ENCODE results near the gene CRACDL. TPM values are rescaled to one million over a fixed set of nuclear protein-coding genes. Genes with fewer than 3 reads are reported as not detected.

Gene CRACDL
- polyA plus RNA-seq, 1 of the 3 experiments (the other 2 are of a cell fraction), result not detected

GRCh38 chr2:98787700-98788099 lies 148.3 kb downstream of the CRACDL start:
- ChIA-PET CTCF (no interaction called here), POLR2A (no interaction called here)
- H3K36me3 ChIP-seq (replicated peaks in 1 of 2; ENCODE audit: control insufficient read depth in 1 of 2, insufficient read depth in 2 of 2, low read length in 1 of 2), result no peaks in the 10 kb centered on the region
- H2AFZ ChIP-seq (ENCODE audit: low read depth), result no peak overlapping the region
- no peak overlapping the region for H3K9ac ChIP-seq
- DNase-seq, result no peak
- no peaks in the 10 kb centered on the region for H3K9me3 ChIP-seq
- no peak overlapping the region for H3K4me2 ChIP-seq
- H3K27me3 ChIP-seq (ENCODE audit: insufficient read depth), result no peaks in the 10 kb centered on the region
- H4K20me1 ChIP-seq (ENCODE audit: insufficient read depth), result no peaks in the 10 kb centered on the region
- 58% methylated on average over 5 of the region's 8 CpGs for WGBS (ENCODE audit: low lambda C conversion rate)
- no peaks in the 10 kb centered on the region for H3K9me2 ChIP-seq
- H3K4me1 ChIP-seq (ENCODE audit: control insufficient read depth in 1 of 2, insufficient read depth in 2 of 2, low read depth in 1 of 2, low read length in 1 of 2), result no peaks in the 10 kb centered on the region; a peak in 1 of 4 replicates
- TF ChIP-seq JUND (IDR thresholded peaks at IDR 0.05) (no peak), REST (IDR thresholded peaks at IDR 0.05; ENCODE audit: low read depth, low read length) (no peak), NFIC (IDR thresholded peaks at IDR 0.05; ENCODE audit: borderline replicate concordance) (no peak), TAF1 (IDR thresholded peaks at IDR 0.05; ENCODE audit: borderline replicate concordance, low read depth, low read length) (no peak), RXRA (IDR thresholded peaks at IDR 0.05; ENCODE audit: borderline replicate concordance, low read depth) (no peak), ELF1 (IDR thresholded peaks at IDR 0.05) (no peak), RAD21 (IDR thresholded peaks at IDR 0.05; ENCODE audit: low read length) (no peak), USF1 (IDR thresholded peaks at IDR 0.05; ENCODE audit: borderline replicate concordance, low read depth) (no peak), NRF1 (IDR thresholded peaks at IDR 0.05; ENCODE audit: low read depth, low read length) (no peak), MAX (IDR thresholded peaks at IDR 0.05; ENCODE audit: low read depth) (no peak), GATA2 (CRISPR knock-in tag; IDR thresholded peaks at IDR 0.05) (no peak), FOXJ3 (CRISPR knock-in tag; IDR thresholded peaks at IDR 0.05) (no peak), EP300 (IDR thresholded peaks at IDR 0.05; ENCODE audit: borderline replicate concordance in 1 of 2, low read depth in 1 of 2, low read length in 1 of 2) (no peak), SIN3A (IDR thresholded peaks at IDR 0.05; ENCODE audit: borderline replicate concordance, low read depth, low read length) (no peak), RFX5 (IDR thresholded peaks at IDR 0.05; ENCODE audit: low read length) (no peak), CHD2 (IDR thresholded peaks at IDR 0.05; ENCODE audit: low read length, partially characterized antibody) (no peak), TCF12 (IDR thresholded peaks at IDR 0.05) (no peak), SMC3 (IDR thresholded peaks at IDR 0.05; ENCODE audit: low read depth, low read length) (no peak), FOSL2 (IDR thresholded peaks at IDR 0.05; ENCODE audit: borderline replicate concordance, low read depth) (no peak)
- no peak overlapping the region for H3K27ac ChIP-seq (ENCODE audit: low read depth in 2 of 2, low read length in 1 of 2)
- H3K79me2 ChIP-seq (ENCODE audit: insufficient read depth), result no peaks in the 10 kb centered on the region
- H3K4me3 ChIP-seq (ENCODE audit: low read depth in 2 of 2, low read length in 1 of 2), result no peak overlapping the region
- no peaks in the 10 kb centered on the region for H3F3A ChIP-seq (replicated peaks; ENCODE audit: insufficient read depth)

Measured in SK-N-SH (cell line).